Suppressor macrophage treated with lipopolysaccharide for 1 hour (primary cell): ENCODE measurements around the gene TRPM5.

ENCODE experiments used
- DNase-seq, 3 donors: peaks; one replicate each; pipeline ENCODE4 v3.0.0-alpha.2; 2020 to 2022

Gene TRPM5

DNA sequence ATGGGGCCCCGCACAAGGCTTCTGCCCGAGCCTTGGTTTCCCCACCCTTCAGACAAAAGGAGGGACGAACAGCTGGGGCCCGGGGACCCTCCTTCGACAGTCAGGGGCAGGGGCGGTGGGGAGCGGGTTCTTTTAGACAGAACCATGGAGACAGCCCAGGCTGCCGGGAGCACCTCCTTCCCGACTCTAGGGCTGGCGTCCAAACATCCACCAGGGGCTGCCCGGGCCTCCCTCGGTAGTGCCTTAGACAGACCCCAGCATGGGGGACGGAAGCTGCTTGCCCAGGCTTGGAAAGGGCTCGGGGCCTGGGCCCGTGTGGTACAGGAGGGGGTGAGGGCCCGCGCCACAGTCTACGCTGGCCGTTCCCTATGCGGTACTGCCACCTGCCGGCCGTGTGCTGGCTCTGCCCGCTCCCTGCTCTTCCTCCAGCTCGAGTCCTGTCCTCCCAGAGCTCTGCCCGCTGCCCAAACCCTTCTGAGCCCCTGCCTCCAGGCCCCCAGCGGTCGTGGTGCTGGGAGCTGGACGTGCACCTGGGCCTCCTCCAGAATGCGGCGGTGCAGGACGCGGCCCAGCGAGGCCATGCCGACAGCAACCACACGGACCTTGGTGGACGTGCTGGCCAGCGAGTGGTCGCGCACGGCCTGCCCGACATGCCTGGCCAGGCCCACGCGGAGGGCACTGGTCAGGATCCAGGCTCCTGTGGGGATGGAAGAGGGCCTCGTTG, 23.6 kb downstream of the TRPM5 start:
- peak; percentile 76 to 92 (median 89) for DNase-seq

DNA sequence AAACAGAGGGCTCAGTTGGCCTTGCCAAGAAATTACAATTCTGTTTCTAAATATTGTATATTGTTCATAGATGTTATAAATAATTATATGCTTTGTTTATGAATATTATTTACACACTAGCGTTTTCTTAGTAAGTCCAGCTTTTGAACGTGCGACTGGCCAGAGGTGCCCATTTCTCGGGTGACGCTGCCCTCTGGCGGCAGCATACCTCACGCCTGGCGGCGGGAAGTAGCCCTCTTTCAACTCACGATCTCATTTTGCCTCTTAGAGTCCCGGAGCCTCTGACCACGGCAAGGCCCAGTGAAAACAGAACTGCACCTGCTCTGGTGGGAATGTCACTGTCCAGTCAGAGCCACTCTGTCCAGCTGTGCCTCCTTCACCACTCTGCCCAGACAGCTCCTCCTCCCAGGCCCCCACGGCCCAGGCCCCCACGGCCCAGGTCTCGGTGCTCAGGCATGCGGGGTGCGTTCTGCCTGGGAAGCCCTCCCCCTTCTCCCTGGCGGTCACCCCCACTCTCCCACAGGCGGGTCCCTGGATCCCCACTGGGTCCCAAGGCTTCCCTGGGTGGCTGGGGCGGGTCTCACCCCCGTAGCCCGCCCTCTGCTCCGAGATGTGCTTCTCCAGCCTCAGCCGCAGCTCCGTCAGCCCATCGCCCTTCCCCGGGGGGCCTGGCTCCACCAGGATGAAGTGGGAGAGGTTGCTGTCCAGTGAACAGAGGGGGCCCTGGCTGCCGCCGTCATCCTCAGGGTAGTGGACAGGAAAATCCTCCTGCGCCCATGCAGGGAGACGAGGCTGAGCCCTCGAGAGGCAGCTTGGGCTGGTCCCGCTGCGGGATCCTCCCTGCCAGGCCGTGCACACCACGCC, 24.4 kb downstream of the TRPM5 start:
- DNase-seq, result peak; percentile 82 to 91 (median 91)

DNA sequence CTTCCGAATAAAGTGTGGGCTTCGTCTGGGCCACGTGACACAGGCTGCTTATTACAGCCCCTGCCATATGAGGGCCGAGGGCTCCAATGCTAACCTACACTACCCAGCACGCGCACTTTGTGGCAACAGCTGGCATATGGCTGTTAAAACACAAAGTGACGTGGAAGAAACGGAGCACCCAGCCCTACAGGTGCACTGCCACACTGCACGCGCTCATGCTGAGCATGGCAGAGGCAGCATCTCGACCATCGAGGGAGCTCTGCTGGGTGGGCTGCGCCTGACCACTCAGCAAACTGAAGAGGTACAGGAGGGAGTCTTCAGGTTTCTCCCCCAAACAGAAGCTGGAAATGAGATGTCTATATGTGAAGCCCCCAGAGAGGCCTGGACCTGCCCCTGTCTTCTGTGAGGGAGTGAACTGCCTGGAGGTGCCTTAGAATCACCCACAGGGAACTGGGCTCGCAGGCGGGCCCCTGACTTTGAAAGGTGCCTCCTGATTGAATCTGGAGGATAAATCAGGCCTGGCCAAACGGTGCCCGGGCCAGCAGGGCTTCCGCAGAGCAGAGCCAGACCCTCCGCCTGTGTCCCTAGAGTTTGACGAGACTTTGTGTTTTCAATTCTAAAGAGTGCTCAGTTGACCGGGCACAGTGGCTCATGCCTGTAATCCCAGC, 25.5 kb downstream of the TRPM5 start:
- DNase-seq, result no peak

DNA sequence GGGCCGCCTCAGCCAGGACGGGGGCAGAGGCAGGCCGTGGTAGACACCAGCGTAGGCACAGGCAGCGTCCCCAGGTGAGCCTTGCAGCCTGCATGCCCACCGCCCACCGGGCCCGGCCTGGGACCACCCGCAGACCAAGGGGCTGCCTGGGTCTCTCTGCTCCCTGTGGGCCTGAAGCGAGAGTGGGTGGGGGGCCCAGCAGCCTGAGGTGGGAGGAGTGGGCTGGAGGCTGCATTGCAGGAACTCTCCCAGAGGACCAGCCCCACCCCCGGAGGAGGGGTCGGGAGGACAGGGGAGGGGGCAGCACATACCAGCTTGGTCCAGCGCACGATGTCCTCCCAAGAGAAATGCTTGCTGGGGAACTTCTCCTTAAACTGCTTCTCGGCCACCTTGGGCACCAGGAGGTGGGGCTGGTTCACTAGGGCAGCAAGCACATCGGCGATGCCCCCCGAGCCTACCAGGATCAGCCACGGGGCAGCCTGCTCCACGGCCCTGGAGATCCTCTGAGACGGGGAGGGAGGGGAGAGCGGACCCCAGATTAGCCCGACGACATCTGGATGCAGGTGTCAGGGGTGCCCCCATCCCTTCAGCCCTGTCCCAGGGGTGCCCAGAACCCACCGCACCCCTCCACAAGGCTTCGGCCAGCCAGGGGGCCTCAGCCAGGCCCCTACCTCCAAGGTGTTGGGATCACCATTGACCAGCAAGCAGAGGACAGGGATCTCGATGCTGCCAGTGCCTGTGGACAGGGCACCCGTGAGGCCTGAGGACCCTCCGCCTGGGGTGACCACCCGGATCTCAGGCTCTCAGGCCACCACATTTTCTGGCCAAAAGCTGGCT, 26.2 kb downstream of the TRPM5 start:
- no peak for DNase-seq

DNA sequence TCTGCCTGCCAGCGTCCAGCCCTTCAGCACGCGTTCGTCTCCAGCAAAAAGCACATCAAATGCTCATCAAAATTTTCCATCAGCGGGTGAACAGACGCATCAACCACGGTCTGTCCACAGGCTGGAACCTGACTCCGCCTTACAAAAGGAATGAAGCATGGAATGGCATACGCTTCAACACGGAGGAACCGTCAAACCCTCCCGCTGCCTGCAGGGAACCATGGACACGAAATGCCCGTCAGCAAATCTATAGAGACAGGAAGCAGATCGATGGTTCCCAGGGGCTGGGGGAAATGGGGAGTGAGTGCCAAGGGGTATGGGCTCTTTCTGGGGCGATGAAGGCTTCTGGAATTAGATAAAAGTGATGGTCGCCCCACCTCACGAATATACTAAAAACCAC, 27.5 kb downstream of the TRPM5 start:
- no peak for DNase-seq

DNA sequence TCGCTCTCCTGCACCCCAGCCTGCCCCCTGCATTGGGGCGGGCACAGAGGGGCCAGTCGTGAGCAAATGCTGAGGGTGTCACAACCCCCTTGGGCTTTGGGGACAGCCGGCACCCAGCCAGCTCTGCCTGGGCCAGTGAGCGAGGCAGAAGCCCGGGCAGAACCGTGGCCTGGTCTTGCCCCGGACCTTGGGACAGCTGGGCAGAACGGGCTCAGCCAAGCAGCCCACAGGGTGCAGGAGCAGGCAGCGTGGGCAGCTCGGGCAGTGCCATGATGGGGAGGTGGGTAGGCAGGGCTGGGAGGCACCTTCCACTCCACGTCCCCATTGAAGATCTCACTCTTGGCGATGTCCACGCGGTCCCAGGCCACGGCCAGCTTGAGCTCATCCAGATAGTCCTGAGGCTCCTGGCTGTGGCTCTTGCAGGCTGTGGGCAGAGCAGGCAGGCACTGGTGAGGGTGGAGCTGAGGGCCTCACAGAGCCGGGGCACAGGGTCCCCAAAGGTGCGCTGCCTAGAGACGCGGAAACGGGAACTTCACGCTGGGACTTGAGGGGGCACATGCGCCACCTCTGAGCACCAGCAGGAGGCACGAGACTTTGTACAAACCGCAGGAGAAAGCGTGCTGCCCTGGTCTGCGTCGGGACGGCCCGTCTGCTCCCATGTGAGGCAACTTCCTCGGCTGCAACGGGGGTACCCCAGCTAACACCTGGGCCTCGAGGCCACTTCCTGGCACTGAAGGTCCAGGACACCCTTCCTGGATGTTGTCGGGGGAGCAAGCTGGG, 28.5 kb downstream of the TRPM5 start:
- no peak for DNase-seq

DNA sequence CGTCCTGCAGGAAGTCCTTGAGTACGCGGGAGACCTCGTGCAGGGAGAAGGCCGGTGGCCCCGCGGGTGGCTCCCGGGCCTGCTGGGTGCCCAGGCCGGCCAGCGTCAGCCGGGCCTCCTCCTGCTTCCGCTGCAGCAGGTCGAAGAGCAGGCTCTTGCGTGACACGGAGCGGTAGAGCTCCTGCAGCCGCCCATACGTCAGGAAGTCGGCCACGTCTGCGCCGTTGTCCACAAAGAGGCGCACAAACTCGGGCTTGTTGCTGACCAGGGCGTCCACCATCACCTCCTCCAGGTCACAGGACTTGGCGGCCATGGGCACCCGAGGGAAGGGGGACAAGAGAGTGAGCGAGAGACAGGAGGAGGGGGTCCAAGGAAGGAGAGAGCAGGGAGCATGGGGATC, 29.1 kb downstream of the TRPM5 start:
- DNase-seq, result no peak

DNA sequence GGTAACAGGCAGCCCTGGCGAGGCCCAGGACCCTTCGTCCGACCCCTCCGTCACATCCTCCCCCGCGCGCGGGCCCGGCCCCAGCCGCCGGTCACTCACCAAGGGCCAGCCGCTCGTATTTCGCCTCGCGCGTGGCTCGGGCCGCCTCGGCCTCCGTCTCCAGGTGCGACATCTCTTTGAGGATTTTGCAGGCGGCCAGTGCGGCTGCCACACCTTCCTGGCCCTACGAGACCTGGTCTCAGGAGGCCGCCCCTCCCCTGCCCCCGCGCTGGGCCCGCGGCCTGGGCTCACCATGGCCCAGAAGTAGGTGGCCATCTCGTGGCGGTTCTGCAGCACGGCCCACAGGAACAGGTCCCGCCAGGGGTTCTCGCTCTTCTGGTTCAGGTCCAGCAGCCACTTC, 29.7 kb downstream of the TRPM5 start:
- DNase-seq, result no peak

DNA sequence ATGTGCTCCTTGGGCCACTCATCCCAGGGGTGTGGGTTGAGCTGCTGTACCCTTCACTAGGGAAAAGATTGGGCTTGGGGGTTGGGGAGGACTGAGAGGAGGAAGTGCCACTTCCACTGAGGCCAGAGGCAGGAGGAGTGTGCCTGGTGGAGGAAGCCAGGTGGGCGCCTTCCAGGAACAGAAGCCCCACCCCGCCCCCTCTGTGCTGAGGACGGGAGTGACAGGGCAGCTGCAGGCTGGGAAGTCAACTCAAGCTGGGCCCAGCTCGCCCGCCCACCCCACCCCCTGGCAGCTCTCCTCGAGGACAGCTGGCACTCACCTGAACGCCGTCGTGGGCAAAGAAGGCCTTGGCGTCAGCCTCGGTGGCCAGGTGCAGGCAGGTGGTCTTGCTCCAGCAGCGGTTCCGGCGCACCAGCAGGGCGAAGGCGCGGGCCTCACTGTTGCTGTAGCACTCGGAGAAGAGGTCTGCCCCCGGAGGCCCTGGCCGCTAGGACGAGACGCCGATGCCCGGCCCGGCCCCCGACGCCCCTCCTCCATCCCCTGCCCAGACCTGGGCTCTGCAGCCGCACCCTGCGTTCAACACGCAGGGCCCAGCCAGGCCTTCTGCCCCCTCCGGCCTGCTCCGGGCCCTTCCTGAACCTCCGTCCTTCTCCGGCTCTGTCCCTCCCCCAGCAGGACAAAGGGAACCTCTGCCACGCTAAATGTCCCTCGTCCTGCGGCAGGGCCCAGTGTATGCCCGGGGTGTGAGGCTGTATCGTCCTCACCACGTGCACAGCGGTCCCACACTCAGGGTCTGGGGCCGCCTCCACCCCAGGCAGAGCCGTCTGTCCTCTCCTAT, 30.4 kb downstream of the TRPM5 start:
- DNase-seq, result no peak

DNA sequence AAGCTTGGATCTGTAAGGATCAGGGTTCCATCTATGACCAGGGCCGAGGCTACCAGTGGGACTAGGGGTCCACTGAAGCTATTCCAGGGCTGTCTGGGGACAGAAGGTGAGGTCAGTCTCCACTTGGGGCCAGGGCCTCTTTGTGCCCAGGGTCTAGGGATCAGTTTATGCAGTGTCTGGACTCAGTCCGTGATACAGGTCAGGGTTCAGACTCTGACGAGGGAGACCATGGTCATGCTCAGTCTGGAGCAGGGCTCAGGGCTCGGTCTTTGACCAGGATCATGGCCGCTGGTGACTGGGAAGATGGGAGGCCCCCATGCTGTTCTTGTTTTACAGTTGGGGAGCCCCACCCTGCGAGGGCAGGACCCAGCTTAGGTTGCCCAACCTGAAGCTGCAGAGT, 32.0 kb downstream of the TRPM5 start:
- no peak for DNase-seq

DNA sequence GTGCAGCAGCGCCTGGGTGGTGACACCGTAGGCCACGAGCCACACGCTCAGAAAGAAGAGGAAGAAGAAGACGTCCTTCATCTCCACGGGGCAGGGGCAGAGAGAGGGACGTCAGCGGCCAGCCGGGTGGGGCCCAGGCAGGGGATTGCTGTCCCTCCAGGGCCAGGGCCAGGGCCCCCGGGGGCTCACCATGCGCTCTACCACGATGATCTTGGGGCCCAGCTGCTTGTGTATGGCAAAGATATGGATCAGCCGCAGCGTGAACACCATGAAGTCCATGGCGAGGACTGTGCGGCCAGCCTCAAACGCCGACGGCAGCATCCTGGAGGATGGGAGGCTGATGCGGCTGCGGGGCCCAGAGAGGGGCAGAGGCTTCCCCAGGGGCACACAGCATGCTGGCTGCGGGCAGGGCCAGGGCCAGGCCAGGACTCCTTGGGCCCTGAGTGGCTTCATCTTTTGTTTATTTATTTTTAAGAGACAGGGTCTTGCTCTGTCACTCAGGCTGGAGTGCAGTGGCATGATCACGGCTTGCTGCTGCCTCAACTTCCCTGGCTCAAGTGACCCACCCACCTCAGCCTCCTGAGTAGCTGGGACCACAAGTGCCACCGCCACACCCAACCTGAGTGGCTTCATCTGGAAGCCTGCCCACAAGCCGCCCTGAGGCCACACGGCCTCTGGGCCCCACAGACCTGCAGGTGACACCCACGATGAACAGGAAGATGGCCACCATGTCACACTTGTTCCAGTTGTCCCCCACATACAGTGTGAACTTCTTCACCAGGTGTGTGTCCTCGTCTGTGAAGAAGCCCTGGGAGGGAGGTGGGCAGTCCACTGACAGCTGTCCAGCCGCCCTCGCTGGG, 32.6 kb downstream of the TRPM5 start:
- DNase-seq, result no peak

DNA sequence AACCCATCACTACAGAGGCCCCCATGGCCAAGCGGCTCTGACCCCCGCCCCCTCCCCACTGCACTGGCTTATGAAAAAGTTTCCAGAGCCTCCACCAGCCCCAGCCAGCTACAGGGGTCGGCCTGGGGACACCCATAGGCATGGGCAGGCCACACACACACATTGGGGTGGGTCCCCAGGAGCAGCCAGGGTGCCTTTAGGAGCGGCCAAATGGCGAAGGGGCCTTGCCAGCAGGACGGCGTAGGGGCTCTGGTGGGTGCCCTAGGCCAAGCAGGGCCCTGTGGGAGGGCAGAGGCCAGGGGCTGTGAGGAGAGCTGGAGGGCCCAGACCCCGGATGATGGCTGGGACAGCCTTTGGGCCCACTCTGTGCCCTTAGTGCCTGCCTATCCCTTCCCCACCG, 33.7 kb downstream of the TRPM5 start:
- no peak for DNase-seq

DNA sequence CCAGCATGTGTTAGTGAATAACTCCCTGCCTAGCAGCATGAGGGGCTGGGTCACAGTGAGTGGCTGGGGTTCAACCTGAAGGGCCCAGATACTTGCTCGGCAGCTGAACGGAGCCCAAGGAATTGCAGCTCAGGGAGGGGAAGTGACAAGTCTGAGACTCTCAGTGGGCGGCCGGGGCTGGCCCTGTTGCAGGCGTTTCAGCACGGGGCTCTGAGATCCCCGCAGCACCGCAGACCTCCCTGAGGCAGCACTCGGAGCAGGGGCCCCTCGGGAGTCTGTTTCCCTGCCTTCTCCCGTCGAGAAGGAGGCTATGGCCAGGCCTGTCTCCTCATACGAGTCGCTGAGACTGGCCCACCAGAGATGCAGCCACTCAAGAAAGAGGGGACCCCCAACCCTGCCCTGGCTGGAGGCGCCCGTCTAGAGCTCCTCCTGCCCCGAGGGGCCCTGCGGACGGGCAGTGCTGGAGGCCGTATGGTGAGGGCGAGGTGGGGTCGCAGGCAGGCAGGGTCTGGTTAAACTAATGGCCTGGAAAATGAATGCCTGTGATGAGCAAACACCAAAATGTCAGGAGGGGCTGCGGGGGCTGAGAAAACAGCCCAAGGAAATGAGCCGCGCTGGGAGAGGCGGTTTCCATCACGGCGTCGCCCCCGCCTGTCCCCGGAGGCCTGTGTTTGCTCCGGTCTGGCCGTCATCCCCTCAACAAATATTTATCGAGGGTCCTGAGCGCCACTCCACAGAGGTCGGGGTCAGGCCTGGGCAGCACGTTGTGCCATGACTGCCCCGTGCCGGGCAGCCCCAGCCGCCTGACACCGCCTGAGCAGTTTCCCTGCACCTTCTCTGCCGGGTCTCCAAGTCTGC, 34.5 kb downstream of the TRPM5 start:
- DNase-seq, result peak in 1 of 3 donors; percentile 31

DNA sequence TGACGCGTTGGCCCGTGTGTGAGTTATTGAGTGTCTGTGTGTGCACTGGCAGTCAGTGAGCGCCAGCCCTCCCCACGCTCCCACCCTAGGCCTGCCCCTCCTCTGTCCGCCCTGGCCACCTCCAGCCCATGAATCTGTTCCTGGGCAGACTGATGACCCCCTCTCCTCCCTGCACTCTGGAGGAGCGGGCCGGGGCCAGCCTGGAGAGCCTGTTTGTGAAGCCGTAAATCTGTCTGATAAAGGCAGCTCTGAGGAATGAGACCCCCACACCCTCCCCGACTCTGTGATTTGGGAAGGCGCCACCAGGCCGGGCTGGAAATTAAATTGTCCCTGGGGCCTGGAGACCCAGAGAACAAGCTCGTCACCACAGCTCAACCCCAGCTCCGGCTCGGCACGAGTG, 35.2 kb downstream of the TRPM5 start:
- DNase-seq, result no peak

DNA sequence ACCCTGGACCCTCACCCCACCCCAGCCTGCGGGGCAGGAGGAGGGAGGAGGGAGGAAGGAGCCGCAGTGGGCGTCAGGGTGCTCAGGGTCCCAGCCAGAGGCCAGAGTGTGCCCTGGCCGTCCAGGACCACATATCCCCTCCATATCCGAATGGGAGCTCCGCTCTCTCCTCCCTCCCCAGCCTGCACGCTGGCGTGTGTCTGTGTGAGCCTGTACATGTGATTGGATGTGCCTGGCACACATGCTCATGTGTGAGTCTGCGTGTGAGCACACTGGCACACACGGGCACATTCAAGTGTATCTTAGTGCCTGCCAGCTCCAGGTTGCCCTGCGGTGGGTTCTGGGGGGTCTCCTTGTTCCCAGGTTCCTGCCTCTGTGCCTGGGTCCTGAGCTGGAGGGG, 35.6 kb downstream of the TRPM5 start:
- DNase-seq, result no peak

DNA sequence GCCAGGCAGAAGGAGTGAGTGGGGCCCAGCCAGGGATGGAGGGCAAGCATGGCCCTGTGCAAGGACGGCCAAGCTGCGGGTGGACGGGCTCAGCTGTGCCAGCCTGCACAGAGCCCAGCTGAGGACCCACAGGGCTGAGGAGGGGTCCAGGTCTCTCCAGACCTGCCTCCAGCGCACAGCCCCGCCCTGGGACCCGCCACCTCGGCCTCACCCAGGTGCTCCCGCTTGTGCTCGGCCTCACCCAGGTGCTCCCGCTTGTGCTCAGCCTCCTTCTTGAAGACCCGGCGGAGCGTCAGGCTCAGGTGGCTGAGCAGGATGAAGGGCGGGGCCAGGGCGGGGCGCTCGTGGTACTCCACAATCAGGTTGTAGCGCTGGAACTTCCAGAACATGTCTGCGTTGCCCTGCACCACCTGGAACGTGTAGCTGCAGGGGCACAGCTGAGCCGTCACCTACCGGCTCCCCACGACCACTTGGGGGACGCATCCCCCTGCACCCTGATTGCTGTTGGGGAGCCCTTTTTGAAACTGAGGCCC, 37.4 kb downstream of the TRPM5 start:
- no peak for DNase-seq

DNA sequence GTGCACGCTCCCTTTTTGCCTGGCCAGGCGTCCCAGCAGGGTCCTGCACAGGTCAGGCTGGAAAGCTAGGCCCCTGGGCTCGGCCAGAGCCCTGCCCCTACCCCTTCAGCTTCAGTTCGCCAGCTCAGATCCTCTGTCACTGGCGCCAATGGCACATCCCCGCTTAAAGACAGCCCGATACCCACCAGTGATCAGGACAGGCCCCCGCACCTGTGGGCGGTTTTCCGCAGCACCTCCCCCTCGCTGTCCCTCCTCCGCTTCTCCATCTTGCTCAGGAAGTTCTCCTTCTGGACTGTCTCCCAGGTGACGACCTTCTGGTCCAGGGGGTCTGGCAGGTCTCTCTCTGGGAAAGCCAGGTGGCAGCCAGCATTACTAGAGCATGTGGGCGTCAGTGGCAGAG, 37.9 kb downstream of the TRPM5 start:
- DNase-seq, result no peak

DNA sequence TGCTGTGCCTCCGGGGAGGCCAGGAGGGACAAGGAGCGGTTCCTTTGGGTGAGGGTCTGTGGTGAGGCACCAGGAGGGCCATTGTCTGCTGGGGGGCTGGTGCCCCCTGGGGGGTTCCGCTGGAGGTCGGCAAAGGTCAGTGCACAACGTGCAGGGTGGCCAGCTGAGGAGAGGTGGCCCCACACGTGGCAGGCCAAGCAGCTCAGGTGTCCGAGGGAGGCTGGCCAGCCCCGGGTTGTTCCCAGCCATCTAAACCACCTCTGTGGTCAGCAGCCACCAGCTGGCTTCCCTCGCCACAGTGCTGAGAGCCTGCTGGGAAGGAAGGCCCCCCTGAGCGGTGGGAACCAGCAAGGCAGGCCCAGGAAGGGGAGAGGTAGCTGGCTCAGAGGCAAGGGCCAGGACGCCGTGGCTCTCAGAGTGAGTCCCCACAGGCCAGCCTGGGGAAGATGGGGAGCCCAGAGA, 39.5 kb downstream of the TRPM5 start:
- DNase-seq, result no peak
